ENCODE results near the gene KRT33A.
"Not testable (repeated sequence)": the region's sequence is repeated elsewhere in the genome, so short reads cannot be mapped to it uniquely, and the experiment has no call there.

Gene KRT33A

GRCh38 chr17:41363881-41364280 lies 13.3 kb upstream of the KRT33A start:
- DNase-seq, result no peak

GRCh38 chr17:41360296-41360995 lies 9.8 kb upstream of the KRT33A start:
- DNase-seq, result no peak

DNA sequence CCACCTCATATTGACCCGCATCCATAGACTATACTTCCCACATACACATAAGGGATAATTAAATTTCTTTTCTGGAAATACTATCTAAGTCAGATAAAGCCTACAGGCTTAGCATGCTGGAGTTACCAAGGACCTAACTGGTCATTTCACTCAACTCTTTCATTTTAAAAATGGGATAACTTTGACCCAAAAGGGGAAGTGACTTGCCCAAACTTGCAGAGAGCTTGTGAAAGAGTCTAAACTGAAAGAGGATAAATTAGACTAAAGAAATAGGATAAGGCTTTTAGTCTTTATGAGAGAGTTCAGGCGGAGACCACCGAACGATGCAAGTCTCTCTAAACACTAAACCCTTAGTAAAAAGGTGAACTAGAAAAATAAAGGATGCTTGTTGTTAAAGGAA lies 3.9 kb upstream of the KRT33A start:
- DNase-seq, result no peak

DNA sequence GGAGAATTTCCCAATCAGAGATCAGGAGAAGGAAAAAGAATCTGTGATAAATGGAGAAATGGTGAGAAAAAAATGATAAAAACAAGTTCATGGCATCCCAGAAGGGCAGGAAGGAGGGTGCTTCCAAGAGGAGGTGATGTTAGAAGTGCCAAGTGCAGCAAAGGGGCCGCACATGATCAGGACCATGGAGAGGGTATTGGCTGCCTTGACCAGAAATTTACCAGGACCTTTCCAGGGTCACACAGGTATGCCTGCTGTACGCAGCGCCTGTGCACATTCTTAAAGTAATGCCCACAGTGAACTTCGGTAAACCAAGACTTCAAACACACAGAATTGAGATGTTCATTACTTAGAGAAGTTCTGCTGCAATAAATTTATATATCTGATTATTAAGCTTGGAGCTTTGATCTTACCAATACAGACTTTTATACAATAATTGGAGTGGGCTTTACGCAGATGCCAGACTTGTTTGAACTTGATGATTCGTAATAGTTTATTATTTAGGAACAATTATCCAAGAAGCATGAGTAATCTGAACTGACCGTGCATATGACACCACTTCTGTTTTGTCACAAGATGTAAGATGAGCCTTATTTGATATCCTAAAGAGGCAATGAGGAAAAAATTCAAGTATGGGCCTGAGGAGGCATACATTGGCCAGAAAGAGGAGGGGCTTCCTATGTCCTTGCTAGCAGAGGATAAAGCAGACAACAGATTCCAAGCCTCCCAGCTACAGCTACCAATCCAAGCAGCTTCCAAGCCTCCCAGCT lies 2.2 kb upstream of the KRT33A start:
- no peak for DNase-seq

GRCh38 chr17:41351177-41351576 lies 549 bp upstream of the KRT33A start:
- DNase-seq, result no peak

GRCh38 chr17:41347869-41348760 lies 2.5 kb downstream of the KRT33A start:
- peak in 1 of 51 donors; percentile 35 for DNase-seq

DNA sequence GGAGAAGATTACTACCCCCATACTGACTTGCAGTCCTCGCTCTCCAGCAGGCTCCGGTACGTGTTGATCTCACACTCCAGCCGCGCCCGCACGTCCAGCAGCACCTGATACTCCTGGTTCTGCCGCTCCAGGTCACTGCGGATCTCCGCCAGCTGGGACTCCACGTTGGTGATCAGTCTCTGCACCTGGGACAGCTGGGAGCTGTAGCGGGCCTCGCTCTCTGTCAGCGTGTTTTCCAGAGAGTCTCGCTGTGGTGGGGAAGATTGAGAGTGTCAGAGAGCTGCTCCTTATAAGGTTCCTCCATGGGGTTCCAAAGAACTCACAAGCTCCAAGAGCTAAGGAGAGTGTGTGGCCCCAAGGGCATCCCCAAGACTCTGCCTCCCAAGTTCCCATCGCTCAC lies 4.2 kb downstream of the KRT33A start:
- DNase-seq, result not testable (repeated sequence)

DNA sequence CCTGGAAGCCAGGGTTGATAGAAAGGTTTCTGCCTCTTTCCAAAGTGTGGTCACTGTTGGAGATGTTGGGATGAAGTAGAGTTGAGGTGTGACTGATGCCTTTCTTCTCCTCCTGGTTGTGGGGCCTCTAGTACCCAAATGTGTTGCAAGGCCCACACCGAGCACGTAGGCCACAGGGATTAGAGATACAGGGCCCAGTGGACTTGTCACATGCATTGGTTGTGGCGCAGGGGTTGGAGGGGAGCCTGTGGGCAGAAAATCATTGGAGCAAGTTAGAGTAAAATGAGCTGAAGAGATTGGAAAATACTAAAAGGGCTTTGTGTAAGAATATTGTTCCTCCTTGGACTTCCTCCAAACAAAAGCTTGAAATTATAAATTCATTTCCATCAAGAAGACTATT lies 4.6 kb downstream of the KRT33A start:
- no peak for DNase-seq

- DNase-seq, result no peak
Measured at GRCh38 chr17:41343029-41343428, 7.6 kb downstream of the KRT33A start.

DNA sequence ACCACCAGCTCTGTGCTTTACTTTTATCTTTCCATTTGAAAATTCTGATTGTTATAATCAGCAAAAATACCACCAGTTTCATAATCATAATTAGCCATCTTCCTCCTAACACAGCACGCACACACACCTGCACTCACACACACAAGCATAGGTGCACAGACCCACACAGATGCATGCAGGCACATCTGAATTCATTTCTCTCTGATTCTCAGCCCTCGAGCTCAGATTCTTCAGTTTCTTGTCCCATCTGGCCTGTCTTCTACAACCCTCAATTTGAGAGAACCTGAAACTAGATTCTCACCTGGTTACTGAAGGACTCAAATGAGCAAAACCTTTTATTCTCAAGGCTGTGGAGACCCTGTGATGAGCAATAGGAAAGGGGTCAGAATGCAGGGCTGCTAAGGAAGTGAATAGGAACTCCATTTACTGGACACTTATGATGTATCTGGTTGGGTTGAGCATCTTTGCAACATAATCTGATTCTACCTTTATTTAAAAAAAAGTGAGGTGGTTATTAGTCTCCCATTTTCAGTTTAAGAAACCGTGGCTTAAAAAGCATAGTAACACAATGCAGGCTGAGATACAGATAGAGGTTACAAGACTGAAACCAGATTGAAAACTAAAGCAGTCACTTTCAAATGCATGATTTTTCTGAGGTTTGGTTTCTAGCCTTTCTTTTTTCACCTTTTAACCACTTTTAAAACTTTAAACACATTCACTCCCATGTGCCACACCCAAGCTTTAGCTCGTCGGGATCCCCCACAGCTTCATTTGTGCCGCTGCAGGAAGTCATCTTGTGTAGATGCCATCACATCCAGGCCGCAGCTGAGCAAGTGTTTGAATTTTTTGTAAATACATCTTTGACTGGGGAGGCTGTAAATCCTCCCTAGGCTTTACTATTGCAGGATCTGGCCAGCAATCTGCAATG lies 9.4 kb downstream of the KRT33A start:
- DNase-seq, result no peak

DNA sequence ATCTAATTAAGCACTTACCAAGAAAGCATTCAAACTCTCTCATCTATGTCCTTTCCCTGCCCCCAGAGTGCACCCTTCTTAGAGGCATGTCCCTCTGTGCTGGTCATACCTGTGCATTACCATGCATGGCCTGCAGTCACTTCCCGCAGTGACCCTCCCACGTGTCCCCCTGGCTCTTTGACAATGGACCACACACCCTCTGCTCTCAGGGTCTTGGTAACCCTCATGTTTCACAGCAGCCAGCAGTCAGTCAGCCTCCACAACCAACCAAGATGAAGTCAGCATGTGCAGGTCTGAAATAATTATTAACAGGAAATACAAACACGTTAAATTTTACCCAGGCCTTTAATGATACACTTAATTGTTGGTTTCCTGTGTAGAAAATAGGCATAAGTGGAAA lies 10.1 kb downstream of the KRT33A start:
- no peak for DNase-seq

DNA sequence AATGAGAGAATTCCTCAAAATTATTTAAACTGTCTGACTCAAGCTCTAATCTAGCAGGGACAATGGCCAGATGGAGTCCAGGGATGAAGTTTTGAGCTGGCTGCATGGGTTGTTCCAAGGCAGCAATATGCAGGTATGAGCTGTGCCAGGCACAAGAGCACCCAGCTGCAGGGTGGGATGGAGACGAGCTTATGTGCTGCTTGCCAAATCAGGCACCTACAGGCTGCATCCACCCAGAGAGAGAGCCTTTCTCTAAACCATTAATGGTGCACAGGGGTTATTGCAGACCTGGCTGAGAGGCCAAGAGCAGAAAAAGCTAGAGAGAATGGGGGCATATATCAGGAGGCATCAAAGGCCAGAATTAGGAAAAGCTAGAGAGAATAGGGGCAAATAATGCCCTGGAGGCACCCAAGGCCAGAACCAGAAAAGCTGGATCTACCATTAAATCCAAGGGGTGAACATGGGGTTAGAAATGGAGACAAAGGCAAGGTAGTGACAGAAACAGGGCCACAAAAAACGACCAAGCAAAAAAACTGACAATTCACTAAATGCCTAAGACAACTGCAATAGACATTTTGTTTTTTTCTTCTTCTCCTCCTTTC lies 11.0 kb downstream of the KRT33A start:
- DNase-seq, result no peak

GRCh38 chr17:41338961-41339485 lies 11.6 kb downstream of the KRT33A start:
- DNase-seq, result no peak

- DNase-seq, result no peak
Measured at GRCh38 chr17:41335747-41336146, 14.9 kb downstream of the KRT33A start.

- no peak for DNase-seq
Measured at GRCh38 chr17:41334385-41335305, 16.0 kb downstream of the KRT33A start.

DNA sequence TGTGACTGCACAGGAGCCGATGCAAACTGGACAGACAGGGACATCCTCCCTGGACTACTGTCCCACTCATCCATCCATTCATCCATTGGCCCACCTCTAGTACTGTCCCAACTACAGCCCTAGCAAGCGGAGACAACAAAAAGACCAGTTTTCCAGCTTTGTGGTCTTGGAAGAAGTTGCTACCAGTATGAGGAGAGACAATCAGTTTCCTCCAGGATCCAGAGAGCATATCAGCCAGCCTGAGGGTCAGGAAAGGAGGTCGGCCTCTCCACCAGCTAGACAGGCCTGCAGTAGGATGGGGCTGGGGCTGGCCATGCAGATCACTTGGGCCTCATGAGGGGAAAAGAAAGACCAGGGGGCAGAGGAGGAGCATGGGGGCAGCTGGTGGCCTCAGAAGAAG lies 16.8 kb downstream of the KRT33A start:
- no peak for DNase-seq

DNA sequence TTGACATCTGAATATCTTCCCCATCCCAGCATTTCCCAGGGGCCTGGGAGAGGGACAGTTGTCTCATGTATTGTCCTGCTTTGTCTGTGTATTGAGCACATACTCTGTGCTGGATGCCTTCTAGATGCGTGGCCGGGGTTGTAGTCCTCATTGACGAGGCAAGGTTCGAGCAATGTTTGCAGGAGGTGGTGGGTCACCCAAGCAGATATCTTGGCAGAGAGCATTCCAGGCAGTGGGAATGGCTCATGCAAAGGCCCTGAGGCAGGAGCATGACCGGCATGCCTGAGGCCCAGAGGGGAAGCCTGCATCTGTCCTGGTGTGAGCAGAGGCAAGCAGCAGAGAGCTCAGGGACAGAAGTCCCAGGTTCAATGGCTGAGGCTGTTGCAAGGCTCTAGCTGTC lies 17.5 kb downstream of the KRT33A start:
- no peak for DNase-seq

- no peak for DNase-seq
Measured at GRCh38 chr17:41332239-41332638, 18.4 kb downstream of the KRT33A start.

DNA sequence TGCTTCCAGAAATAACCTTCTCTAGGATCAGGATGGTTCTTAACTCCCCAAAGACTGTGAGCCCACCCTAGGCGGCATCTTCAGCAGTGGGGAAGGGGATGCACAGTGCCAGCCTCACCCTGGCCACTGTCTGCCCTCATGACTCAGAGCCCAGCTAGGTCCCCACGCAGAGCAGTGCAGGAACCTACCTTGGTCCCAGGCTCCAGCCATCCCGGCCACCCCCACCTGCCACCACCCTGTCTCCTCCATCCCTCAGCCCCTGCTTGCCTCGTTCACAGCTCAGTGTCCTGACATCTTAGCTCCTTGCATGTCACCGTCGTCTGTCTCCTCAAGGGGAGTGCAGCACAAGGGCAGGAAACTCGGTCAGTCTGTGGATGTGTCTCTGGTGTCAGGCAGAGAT lies 19.0 kb downstream of the KRT33A start:
- DNase-seq, result no peak
